ENCODE measurements around the gene FUT7. TPM values are rescaled to one million over a fixed set of nuclear protein-coding genes. Genes with fewer than 3 reads are reported as not detected.

The FUT7 gene
- total RNA-seq: not detected in 2 replicates

GRCh38 chr9:137031904-137032640 lies at the start of gene FUT7:
Gene FUT7 (minus strand): TSS chr9:137032088. CDS start chr9:137031991, 97 bp downstream.

DNA sequence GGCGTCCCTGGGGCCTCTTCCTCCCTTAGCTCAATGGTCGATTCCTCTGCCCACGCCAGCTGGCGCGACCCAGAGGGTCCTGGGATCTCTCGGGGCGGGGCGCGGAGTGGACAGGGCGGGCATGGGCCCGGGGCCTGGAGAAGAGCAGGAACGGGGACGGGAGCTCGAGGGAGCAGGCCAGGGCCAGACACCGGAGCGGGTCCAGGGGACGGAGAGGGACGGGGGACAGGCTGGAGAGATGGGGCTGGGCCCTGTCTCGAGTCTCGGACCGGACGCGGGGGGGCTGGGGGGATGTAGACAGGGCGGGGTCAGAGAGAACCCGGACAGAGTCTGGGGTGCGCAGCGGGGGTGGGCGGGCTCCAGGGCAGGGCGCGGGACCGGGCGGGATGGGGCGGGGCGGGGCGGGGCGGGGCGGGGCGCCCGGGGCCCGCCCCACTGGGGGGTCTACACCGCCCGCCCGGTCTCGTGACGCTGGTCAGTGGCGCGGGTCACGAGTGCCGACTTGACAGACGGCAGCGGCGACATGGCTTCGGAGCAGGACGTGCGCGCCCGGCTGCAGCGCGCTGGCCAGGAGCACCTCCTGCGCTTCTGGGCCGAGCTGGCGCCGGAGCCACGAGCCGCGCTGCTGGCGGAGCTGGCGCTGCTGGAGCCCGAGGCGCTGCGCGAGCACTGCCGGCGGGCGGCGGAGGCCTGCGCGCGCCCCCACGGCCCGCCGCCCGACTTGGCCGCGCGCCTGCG lies 45.3 kb upstream of the FUT7 start, which contains the start of gene UAP1L1:
Gene UAP1L1 (plus strand): TSS at position 508 of the 738 bp plus-strand sequence. CDS start 16 bp downstream, at position 524.

GRCh38 chr9:137070201-137070905 lies 38.5 kb upstream of the FUT7 start, which contains the start of gene SAPCD2:
Gene SAPCD2 (minus strand): TSS chr9:137070557. CDS start chr9:137070460, 97 bp downstream.

DNA sequence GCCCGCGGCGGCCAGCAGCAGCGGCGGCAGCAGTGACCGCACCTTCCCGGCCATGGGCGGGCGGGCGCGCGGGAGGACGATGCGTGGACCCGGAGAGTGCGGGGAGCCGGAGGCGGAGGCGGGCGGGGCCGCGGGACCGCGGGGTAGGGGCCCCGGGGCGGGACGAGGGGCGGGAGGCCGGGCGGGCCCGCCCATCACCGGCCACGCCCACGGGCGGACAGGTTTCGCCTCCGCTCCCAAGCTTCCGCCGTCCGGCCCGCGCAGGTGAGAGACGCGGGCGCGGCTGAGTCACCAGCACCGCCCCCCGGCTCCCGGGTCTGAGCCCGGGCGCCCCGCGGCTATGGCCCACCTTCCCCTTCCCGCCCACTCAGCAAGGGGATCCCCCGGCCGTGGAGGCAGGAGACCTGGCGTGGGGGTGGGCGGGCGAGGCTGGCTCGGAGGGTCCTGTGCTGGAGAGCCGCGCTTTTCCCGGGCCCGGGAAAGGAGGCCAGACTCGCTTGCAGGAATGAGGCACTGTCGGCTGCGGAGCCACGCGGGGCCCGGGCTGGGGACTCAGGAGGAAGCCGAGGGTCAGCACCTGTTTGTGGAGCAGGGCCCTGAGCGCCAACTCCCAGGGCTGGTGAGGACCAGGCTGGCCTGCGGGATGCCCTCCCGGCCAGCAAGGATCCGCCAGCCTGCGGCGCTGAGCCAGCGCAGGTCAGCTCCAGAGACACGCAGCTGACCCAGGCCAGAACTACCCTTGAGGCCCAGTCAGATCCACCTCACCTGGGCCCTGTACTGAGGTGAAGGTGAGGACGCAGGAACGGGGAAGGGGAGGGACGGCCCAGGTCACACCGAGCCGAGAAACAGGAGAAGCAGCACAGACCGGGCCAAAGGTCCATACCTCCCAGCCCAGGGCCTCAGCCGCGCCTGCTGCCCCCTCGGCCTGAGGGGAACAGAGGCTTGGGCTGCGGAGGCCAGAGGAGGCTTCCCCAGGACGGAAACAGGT lies 22.4 kb upstream of the FUT7 start, which contains the start of gene ENTPD2:
Gene ENTPD2 (minus strand): TSS at position 118 of the 988 bp plus-strand sequence. CDS start 64 bp downstream, at position 54.

GRCh38 chr9:137046088-137046787 lies 14.3 kb upstream of the FUT7 start, which contains the start of gene NPDC1:
Gene NPDC1 (minus strand): TSS chr9:137046177. CDS start chr9:137045989, 188 bp downstream.

DNA sequence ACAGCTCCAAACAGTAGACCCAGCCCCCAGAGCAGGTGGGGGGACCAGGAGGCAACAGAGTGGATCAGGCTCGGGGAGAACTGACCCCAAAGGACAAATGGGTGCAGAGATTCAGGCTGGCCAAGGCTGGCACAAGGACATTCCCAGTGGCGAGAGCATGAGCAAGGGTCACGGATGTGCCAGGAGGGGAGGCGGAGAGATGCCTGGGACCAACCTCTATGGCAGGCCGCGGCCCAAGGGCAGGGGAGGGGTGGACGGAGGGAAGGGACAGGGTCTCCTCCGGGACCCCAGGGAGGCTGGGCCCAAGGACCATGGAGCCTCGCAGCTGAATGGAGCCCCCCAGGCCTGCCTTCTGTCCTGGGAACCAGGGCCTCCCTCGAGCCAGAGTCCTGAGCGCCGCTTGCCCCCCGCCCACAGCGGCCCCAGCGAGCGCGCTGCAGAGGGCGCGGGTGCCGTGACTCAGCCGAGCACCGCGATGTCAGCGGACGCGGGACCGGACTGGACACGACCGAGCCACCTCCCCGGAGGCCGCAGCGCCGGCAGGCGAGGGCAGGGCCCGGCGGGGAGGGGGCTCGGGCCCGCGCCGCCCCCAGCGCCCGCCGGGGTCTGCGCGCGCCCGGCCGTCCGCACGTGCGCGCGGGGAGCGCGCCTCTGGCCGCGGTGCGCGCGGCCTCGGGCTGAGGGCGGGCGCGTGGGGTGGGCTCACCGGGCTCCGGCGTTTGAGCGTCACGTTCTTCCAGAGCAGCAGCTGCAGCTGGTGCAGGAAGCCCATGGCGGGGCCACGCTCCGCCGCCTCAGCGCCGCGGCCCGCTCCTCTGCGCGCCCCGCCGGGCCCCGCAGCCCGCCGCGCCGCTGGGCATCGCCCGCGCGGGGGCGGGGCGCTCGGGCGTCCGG lies 4.3 kb downstream of the FUT7 start, which contains the start of gene ABCA2:
Gene ABCA2 (minus strand): TSS at position 869 of the 894 bp plus-strand sequence. CDS start 97 bp downstream, at position 772.

DNA sequence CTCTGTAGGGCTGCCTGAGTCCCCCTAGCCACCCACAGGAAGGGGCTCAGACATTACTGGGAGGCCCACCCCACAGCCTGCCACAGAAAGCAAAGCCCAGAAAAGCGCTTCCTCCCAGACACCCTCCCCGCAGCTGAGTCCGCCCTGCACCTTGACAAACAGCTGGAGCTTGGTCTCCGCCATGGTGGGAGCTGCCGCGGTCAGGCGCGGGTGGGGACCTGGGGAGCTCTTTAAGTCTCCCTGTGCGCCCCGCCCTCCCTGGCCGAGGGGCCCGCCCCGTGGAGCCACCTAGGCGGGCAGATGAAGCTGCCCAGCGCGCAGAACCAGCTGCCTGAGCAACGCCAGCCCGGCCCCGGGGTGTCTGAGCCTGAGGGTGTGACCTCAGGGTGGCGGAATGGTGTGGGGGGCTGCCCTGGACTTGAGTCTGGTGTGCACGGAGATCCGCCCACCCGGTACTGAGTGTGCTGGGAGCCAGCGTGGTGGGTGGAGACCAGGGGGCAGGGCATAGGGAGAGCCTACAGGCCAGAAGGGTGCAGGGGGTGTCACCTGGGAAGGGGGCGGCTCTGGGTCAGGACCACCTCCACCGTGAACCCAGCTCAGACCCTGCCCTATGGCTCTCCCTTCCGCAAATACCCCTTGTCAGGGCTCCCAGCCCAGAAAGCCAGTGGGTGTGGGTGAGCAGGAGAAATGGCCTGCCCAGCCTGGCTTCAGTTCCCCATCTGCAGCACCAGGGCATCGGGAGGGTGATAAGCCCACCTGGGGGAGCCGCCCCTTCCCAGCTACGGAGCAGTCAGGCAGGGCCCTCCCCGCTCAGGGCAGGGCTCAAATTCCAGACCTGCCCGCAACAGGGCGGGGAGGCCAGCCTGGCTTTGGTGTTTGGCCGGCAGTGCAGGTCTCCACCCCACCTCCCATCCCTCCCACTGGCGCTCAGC lies 35.3 kb downstream of the FUT7 start, which contains the start of gene CLIC3:
Gene CLIC3 (minus strand): TSS at position 208 of the 932 bp plus-strand sequence. CDS start 25 bp downstream, at position 183.

GRCh38 chr9:136991993-136992818 lies 39.7 kb downstream of the FUT7 start, which contains the start of gene PAXX:
Gene PAXX (plus strand): TSS chr9:136992422. CDS start chr9:136992444, 22 bp downstream.

GRCh38 chr9:136982232-136983051 lies 49.4 kb downstream of the FUT7 start, which contains the start of gene LCNL1:
Gene LCNL1 (plus strand): TSS chr9:136982993. CDS start chr9:136983587, 594 bp downstream.

Other genes starting within 250 kb of the FUT7 start
- 42.9 and 43.6 TPM in 2 replicates for gene TMEM141, start 240.7 kb downstream of the FUT7 start, total RNA-seq
- gene CCDC183, start 235.8 kb downstream of the FUT7 start, total RNA-seq: 0.13 TPM in 1 of 2 replicates, not detected in the other
- 68.1 and 77.0 TPM in 2 replicates for gene RABL6, start 224.1 kb downstream of the FUT7 start, total RNA-seq
- gene AJM1, start 189.6 kb downstream of the FUT7 start, total RNA-seq: 0.66 and 0.72 TPM in 2 replicates
- 51.4 and 81.0 TPM in 2 replicates for gene PHPT1, start 182.7 kb downstream of the FUT7 start, total RNA-seq
- gene MAMDC4, start 179.7 kb downstream of the FUT7 start, total RNA-seq: 1.9 and 2.0 TPM in 2 replicates
- 173 and 174 TPM in 2 replicates for gene EDF1, start 165.8 kb downstream of the FUT7 start, total RNA-seq
- 11.0 and 14.3 TPM in 2 replicates for gene TRAF2, start 145.6 kb downstream of the FUT7 start, total RNA-seq
- gene FBXW5, start 87.3 kb downstream of the FUT7 start, total RNA-seq: 95.3 and 115 TPM in 2 replicates
- not detected in 2 replicates for gene C8G, start 86.8 kb downstream of the FUT7 start, total RNA-seq
- gene LCN12, start 79.8 kb downstream of the FUT7 start, total RNA-seq: not detected in 2 replicates
- gene PTGDS, start 54.6 kb downstream of the FUT7 start, total RNA-seq: not detected in 2 replicates
- not detected in 2 replicates for gene LCNL1, start 49.1 kb downstream of the FUT7 start, total RNA-seq
- 16.6 and 17.4 TPM in 2 replicates for gene PAXX, start 39.7 kb downstream of the FUT7 start, total RNA-seq
- gene CLIC3, start 35.5 kb downstream of the FUT7 start, total RNA-seq: 0.14 and 0.27 TPM in 2 replicates
- 11.0 and 12.3 TPM in 2 replicates for gene ABCA2, start 3.9 kb downstream of the FUT7 start, total RNA-seq
- gene NPDC1, start 14.1 kb upstream of the FUT7 start, total RNA-seq: 39.0 and 47.4 TPM in 2 replicates
- gene ENTPD2, start 22.0 kb upstream of the FUT7 start, total RNA-seq: not detected in 2 replicates
- 19.7 and 36.7 TPM in 2 replicates for gene SAPCD2, start 38.5 kb upstream of the FUT7 start, total RNA-seq
- 16.2 and 20.7 TPM in 2 replicates for gene UAP1L1, start 45.4 kb upstream of the FUT7 start, total RNA-seq
- 45.7 and 53.3 TPM in 2 replicates for gene MAN1B1, start 54.9 kb upstream of the FUT7 start, total RNA-seq
- gene DPP7, start 82.6 kb upstream of the FUT7 start, total RNA-seq: 55.6 and 69.3 TPM in 2 replicates
- under 0.01 and 0.14 TPM in 2 replicates for gene GRIN1, start 107.1 kb upstream of the FUT7 start, total RNA-seq
- not detected in 2 replicates for gene LRRC26, start 138.0 kb upstream of the FUT7 start, total RNA-seq
- gene TMEM210, start 140.0 kb upstream of the FUT7 start, total RNA-seq: not detected in 2 replicates
- 28.2 and 31.2 TPM in 2 replicates for gene ANAPC2, start 156.5 kb upstream of the FUT7 start, total RNA-seq
- gene SSNA1, start 156.6 kb upstream of the FUT7 start, total RNA-seq: 84.6 and 91.9 TPM in 2 replicates
- gene TPRN, start 168.7 kb upstream of the FUT7 start, total RNA-seq: 6.3 and 8.7 TPM in 2 replicates
- 25.2 and 27.3 TPM in 2 replicates for gene TMEM203, start 173.6 kb upstream of the FUT7 start, total RNA-seq
- 8.2 and 11.1 TPM in 2 replicates for gene NDOR1, start 173.6 kb upstream of the FUT7 start, total RNA-seq
- 0.13 and 0.43 TPM in 2 replicates for gene RNF208, start 190.2 kb upstream of the FUT7 start, total RNA-seq
- gene CYSRT1, start 193.1 kb upstream of the FUT7 start, total RNA-seq: 0.27 and 0.29 TPM in 2 replicates
- 0.07 TPM in 1 of 2 replicates, not detected in the other for gene RNF224, start 195.4 kb upstream of the FUT7 start, total RNA-seq
- gene SLC34A3, start 198.8 kb upstream of the FUT7 start, total RNA-seq: not detected in 2 replicates
- gene TUBB4B, start 209.2 kb upstream of the FUT7 start, total RNA-seq: 240 and 376 TPM in 2 replicates
- gene STPG3, start 219.2 kb upstream of the FUT7 start, total RNA-seq: not detected in 2 replicates
- gene NELFB, start 223.2 kb upstream of the FUT7 start, total RNA-seq: 52.3 and 62.5 TPM in 2 replicates
- 48.3 and 50.1 TPM in 2 replicates for gene TOR4A, start 245.6 kb upstream of the FUT7 start, total RNA-seq

Measured in thoracic aorta endothelial cell (primary cell).